CD4-positive, alpha-beta T cell treated with Interleukin-21 for 1 hour (primary cell): ENCODE results near the gene FBXO22.
"Not testable (repeated sequence)": the region's sequence is repeated elsewhere in the genome, so short reads cannot be mapped to it uniquely, and the experiment has no call there.

Experiments
- DNase-seq: peaks from one replicate; pipeline ENCODE4 v3.0.0-alpha.2; 2020

The FBXO22 gene

GRCh38 chr15:75903331-75904239 lies at the start of gene FBXO22:
Gene FBXO22, plus strand, starts transcription at chr15:75903878. Its CDS starts 86 bp downstream, at chr15:75903964.
- peak; percentile 90 for DNase-seq

- DNase-seq = no peak
Observed at GRCh38 chr15:75857886-75858285, 45.8 kb upstream of the FBXO22 start.

- no peak for DNase-seq
Observed at GRCh38 chr15:75861750-75862402, 41.8 kb upstream of the FBXO22 start.

- DNase-seq = no peak
Observed at GRCh38 chr15:75862796-75863195, 40.9 kb upstream of the FBXO22 start.

- DNase-seq = no peak
Observed at GRCh38 chr15:75864213-75865059, 39.2 kb upstream of the FBXO22 start.

- not testable (repeated sequence) for DNase-seq
Observed at GRCh38 chr15:75866045-75866444, 37.6 kb upstream of the FBXO22 start.

GRCh38 chr15:75866916-75867315 lies 36.8 kb upstream of the FBXO22 start:
- DNase-seq = no peak

GRCh38 chr15:75867449-75867848 lies 36.2 kb upstream of the FBXO22 start:
- no peak for DNase-seq

- DNase-seq = no peak
Observed at GRCh38 chr15:75868019-75868418, 35.7 kb upstream of the FBXO22 start.

GRCh38 chr15:75869446-75869845 lies 34.2 kb upstream of the FBXO22 start:
- DNase-seq = no peak

GRCh38 chr15:75871589-75871988 lies 32.1 kb upstream of the FBXO22 start:
- not testable (repeated sequence) for DNase-seq

GRCh38 chr15:75872403-75872990 lies 31.2 kb upstream of the FBXO22 start:
- no peak for DNase-seq

GRCh38 chr15:75884041-75884440 lies 19.6 kb upstream of the FBXO22 start:
- DNase-seq = no peak

- no peak for DNase-seq
Observed at GRCh38 chr15:75887178-75887577, 16.5 kb upstream of the FBXO22 start.

GRCh38 chr15:75891895-75892294 lies 11.8 kb upstream of the FBXO22 start:
- no peak for DNase-seq

- no peak for DNase-seq
Observed at GRCh38 chr15:75895731-75896130, 7.9 kb upstream of the FBXO22 start.

GRCh38 chr15:75900577-75900976 lies 3.1 kb upstream of the FBXO22 start:
- no peak for DNase-seq

- DNase-seq = no peak
Observed at GRCh38 chr15:75902129-75902557, 1.5 kb upstream of the FBXO22 start.

GRCh38 chr15:75905231-75905630 lies 1.6 kb downstream of the FBXO22 start:
- no peak for DNase-seq

GRCh38 chr15:75910355-75910754 lies 6.7 kb downstream of the FBXO22 start:
- DNase-seq = not testable (repeated sequence)

- no peak for DNase-seq
Observed at GRCh38 chr15:75916978-75917377, 13.3 kb downstream of the FBXO22 start.

- DNase-seq = no peak
Observed at GRCh38 chr15:75918135-75918534, 14.5 kb downstream of the FBXO22 start.

GRCh38 chr15:75920079-75920478 lies 16.4 kb downstream of the FBXO22 start:
- no peak for DNase-seq
